HG03175 (cell line): ENCODE data around the gene CUX1.
"Not testable (repeated sequence)": the region's sequence is repeated elsewhere in the genome, so short reads cannot be mapped to it uniquely, and the experiment has no call there.

Experiments used
- ATAC-seq: cut with Tn5 transposase; IDR thresholded peaks from one replicate; pipeline ENCODE4 v1.9.1; 2021; ENCODE audit warnings: mild to moderate bottlenecking, moderate library complexity; ENCODE audit not compliant: unreplicated experiment

CUX1 gene

DNA sequence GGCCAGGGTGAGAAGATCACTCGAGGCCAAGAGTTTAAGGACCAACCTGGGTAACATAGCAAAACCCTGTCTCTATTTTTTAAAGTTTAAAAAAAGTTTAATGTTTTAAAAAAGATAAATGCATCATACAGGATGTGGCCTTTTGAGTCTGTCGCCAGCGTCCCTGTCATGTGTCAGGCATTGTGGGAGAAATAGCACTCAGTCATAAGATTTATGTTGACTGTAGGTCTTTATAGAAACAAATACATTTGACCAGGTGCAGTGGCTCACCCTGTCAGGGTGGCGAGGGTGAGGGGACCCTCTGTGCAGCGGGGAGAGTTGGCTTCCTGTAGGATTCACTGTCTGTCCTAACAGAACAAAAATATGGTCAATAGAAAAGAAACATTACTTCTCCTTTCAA, 405.8 kb downstream of the CUX1 start:
- no peak for ATAC-seq

GRCh38 chr7:102225025-102225424, 407.6 kb downstream of the CUX1 start:
- no peak for ATAC-seq

DNA sequence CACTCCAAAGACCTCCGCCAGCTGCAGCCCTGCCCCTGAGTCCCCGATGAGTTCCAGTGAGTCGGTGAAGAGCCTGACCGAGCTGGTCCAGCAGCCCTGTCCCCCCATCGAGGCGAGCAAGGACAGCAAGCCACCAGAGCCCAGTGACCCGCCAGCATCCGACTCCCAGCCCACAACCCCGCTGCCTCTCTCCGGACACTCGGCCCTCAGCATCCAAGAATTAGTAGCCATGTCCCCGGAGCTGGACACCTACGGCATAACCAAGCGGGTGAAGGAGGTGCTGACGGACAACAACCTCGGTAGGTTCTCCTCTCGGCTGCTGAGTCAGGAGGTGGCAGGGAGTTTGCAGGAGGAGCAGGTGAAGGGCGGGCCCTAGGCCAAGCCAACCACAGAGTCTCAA, 409.9 kb downstream of the CUX1 start:
- ATAC-seq = no peak

DNA sequence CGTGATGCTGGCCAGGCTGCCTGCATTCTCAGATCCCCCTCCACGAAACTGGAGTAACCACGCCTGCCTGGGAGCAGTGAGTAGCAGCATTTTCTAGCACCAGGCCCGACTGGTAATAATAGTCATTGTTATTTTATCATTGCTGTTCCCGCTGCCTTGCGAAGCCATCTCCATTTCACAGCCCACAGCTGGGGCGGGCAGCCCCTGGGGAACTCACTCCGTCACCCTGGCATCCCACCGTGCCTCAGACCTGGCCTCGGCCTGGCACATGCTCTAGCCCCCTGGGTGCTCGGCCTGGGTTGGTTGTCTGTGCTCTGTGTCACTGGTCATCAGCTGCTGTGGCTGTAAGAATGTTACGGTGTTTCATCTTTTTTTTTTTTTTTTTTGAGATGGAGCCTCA, 411.5 kb downstream of the CUX1 start:
- no peak for ATAC-seq

DNA sequence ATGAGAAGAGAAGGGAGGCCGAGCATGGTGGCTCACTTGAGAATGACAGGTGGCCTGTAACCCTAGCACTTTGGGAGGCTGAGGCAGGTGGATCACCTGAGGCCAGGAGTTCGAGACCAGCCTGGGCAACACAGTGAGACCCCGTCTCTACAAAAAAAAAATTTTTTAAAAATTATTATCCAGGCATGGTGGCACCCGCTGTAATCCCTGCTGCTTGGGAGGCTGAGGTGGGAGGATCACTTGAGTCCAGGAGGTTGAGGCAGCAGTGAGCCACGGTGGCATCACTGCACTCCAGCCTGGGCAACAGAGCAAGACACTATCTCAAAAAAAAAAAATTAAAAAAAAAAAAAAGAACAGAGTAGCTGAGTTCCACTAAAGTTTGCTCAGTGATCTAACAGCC, 412.7 kb downstream of the CUX1 start:
- not testable (repeated sequence) for ATAC-seq

- ATAC-seq = no peak
Measured at GRCh38 chr7:102230593-102230992, 413.2 kb downstream of the CUX1 start.

GRCh38 chr7:102232611-102233286, 415.3 kb downstream of the CUX1 start:
- no peak for ATAC-seq

- ATAC-seq = no peak
Measured at GRCh38 chr7:102234131-102234530, 416.7 kb downstream of the CUX1 start.

DNA sequence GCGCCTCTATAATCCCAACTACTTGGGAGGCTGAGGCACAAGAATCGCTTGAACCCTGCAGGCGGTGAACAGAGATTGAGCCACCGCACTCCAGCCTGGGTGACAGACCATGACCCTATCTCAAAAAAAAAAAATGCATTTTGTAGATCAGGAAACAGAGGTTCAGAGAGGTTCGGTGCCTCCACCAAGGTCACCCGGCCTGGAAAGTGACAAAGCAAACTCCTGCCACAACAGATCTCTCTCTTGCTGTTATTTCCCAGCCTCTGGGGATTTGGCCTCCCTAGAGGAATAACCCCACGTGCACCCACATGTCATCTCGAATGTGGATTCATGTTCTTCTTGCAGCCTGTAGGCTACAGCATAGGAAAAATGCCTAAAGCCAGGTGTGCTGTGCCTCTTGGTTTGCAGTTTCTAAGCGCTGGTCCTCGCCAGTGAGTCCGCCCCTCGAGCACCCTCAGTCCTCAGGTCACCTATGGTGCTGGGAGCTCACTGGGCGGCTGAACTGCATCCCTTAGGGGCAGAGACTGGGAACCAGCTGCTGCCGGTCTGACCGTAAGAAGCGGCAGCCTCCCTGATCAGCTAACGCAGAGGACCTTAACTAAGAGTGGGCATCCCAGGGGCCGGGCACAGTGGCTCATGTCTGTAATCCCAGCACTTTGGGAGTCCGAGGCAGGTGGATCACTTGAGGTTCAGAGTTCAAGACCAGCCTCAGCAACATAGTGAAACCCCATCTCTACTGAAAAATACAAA, 417.6 kb downstream of the CUX1 start:
- no peak for ATAC-seq

GRCh38 chr7:102236102-102236501, 418.7 kb downstream of the CUX1 start:
- ATAC-seq = no peak

DNA sequence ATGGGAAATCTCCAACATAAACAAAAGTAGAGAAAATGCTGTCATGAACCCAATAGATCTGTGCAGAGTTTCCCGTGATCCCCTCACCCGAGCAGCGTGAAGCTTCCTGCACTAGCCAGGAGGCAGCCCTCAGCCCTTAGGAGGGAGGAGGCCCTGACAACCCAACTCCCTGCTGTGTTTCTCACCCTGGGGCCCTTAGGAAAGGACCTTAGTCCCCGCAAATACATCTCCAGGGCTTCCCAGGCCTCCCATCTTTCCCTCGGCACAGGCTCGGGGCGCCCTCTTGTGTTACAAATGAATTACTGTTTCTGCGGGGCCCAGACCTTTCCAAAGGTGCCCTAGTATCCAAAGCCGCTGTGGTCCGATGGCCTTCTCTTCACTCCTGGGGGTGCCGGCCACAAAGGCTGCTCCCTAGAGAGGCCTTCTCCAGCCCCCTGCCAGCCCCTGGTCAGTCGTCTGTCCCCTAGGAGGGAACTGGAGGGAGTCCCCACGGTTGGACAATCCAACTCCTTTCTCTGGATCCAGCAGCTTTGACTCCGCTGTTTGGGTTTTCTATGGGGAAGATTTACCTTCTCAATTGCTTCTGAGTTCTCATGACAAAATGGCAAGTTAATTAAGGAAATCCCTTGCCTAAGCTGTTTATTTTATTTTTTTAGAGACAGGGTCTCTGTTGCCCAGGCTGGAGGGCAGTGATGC, 419.3 kb downstream of the CUX1 start:
- ATAC-seq = no peak

GRCh38 chr7:102239206-102239820, 421.9 kb downstream of the CUX1 start:
- no peak for ATAC-seq

- no peak for ATAC-seq
Measured at GRCh38 chr7:102241431-102241830, 424.0 kb downstream of the CUX1 start.

GRCh38 chr7:102244601-102245000, 427.2 kb downstream of the CUX1 start:
- no peak for ATAC-seq

GRCh38 chr7:102248081-102248455, 430.6 kb downstream of the CUX1 start:
- no peak for ATAC-seq

GRCh38 chr7:102248456-102249395, 431.3 kb downstream of the CUX1 start:
- no peak for ATAC-seq

DNA sequence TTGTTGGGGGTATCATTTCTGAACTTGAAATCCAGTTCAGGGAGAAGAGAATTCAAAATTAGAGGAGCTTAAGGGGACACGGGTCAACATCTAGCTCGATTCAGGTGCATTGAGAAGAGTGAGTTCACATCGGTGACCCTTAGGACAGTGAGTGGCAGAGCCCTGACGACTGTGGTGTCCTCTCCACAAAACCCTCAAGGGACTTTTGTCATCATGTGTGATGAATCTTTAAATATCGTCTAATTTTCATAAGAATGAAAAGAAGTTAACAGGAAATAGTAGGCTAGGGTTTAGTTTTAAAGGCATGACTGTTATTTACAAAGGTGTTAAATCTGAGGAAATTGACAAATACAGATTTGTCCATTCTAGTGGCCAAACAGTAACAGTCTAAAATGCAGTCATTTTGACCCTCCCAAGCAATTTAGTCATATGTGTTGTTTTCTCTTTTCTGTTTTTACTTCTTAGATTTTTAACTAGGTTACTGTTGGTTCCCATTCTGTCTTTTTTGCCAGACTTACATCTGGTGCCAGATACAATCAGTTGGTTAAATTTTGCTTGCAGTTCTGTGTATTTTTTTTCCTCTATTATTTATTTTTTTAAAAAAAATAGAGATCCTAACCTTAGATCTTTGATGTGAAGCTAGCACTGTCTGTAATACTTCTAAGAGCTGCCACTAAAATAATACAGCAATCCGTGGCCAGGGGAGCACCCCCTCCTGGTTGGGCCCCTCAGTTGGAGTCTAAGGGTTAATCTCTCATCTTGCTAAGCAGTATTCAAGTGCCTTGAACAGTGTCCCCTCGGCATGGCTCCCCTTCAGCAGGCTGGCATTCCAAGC, 434.3 kb downstream of the CUX1 start:
- no peak for ATAC-seq

- ATAC-seq = no peak
Measured at GRCh38 chr7:102252366-102252982, 435.0 kb downstream of the CUX1 start.
